Measurements from ENCODE around the gene HPSE2. TPM values are rescaled to one million over a fixed set of nuclear protein-coding genes. Genes with fewer than 3 reads are reported as not detected.

HPSE2 gene
- total RNA-seq, 1 experiment from 2014 or later, result not detected

DNA sequence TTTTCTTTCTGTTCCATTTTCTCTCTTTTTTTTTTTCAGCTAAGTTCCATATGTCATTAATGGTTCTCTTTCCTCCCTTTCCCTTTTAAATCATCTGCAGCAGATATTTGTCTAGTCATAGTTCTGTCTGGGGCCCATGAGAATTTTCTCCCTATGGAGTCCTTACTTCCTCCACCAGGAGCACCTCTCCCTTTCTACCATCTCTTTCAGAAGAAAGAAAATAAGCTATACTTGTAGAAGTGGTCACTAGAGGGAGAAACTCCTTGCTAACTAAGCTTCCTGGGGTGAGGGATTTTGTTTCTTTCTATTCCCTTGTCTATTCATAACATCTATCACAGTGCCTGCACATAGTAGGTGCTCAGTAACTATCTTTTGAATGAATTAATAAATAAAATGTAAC, 558.8 kb downstream of the HPSE2 start:
- Mint-ChIP-seq H3K27me3 (ENCODE audit: insufficient read depth, unreplicated experiment) (peaks cover 7% of the 10 kb centered on the region), H3K9me3 (ENCODE audit: unreplicated experiment) (no peaks in the 10 kb centered on the region), H3K4me3 (ENCODE audit: unreplicated experiment) (no peak overlapping the region), H3K27ac (ENCODE audit: unreplicated experiment) (no peak overlapping the region), H3K36me3 (ENCODE audit: insufficient read depth, unreplicated experiment) (no peaks in the 10 kb centered on the region), H3K4me1 (ENCODE audit: low read depth, unreplicated experiment) (no peaks in the 10 kb centered on the region)
- Histone ChIP-seq H3K36me3 (ENCODE audit: control insufficient read depth, insufficient read depth, low read length) (no peaks in the 10 kb centered on the region), H3K4me1 (no peaks in the 10 kb centered on the region), H3K4me3 (ENCODE audit: low read depth, low read length) (no peak overlapping the region), H3K27me3 (replicated peaks; ENCODE audit: control insufficient read depth, insufficient read depth, low read length) (no peaks in the 10 kb centered on the region), H3K9me3 (no peaks in the 10 kb centered on the region)
- ChIA-PET CTCF (interaction anchor here (0.6 to 0.9 kb wide), 3 partner anchors 210 to 570 kb away, joined by 3 to 4 read pairs (median 3); no protein-coding TSS in a partner anchor), POLR2A (no interaction called here)
- TF ChIP-seq, protein P1, sequence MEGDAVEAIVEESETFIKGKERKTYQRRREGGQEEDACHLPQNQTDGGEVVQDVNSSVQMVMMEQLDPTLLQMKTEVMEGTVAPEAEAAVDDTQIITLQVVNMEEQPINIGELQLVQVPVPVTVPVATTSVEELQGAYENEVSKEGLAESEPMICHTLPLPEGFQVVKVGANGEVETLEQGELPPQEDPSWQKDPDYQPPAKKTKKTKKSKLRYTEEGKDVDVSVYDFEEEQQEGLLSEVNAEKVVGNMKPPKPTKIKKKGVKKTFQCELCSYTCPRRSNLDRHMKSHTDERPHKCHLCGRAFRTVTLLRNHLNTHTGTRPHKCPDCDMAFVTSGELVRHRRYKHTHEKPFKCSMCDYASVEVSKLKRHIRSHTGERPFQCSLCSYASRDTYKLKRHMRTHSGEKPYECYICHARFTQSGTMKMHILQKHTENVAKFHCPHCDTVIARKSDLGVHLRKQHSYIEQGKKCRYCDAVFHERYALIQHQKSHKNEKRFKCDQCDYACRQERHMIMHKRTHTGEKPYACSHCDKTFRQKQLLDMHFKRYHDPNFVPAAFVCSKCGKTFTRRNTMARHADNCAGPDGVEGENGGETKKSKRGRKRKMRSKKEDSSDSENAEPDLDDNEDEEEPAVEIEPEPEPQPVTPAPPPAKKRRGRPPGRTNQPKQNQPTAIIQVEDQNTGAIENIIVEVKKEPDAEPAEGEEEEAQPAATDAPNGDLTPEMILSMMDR (IDR thresholded peaks at IDR 0.05; ENCODE audit: insufficient read depth in 1 of 2, low read depth in 1 of 2, low read length in 1 of 2, severe bottlenecking in 1 of 2, unreplicated experiment in 1 of 2), result peak in 1 of 2 experiments; percentile 20
- no peak for DNase-seq
- intact Hi-C loops (cut with micrococcal nuclease; ENCODE audit: unreplicated experiment), result no loop called here
- BruUV-seq (replicated peaks), result no TSS peak

DNA sequence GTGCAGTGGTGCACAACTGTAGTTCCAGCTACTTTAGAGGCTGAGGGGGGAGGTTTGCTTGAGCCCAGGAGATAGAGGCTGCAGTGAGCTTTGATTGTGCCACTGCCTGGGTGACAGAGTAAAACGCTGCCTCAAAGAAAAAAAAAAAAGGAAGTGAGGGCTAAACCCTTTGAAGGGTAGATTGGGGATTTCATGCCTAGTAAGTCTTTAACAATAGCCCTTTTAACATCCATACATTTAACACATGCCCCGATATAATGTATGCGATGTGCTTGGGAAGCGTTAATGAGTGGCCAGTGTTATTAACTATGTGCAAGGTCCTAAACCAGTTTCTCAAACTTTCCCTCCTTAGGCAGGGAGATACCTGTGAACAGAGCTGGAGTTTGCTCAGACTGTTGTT, 559.8 kb downstream of the HPSE2 start:
- BruUV-seq (replicated peaks), result no TSS peak
- CTCF ChIA-PET, result no interaction called here
- intact Hi-C loops (cut with micrococcal nuclease; ENCODE audit: unreplicated experiment), result no loop called here
- TF ChIP-seq, protein P1 (IDR thresholded peaks at IDR 0.05; ENCODE audit: insufficient read depth in 1 of 2, low read depth in 1 of 2, low read length in 1 of 2, severe bottlenecking in 1 of 2, unreplicated experiment in 1 of 2), result no peak
- H3K27ac Mint-ChIP-seq (ENCODE audit: unreplicated experiment), result no peak overlapping the region
- Histone ChIP-seq H3K27me3 (replicated peaks; ENCODE audit: control insufficient read depth, insufficient read depth, low read length) (no peaks in the 10 kb centered on the region), H3K36me3 (ENCODE audit: control insufficient read depth, insufficient read depth, low read length) (no peaks in the 10 kb centered on the region), H3K4me1 (no peaks in the 10 kb centered on the region), H3K4me3 (ENCODE audit: low read depth, low read length) (no peak overlapping the region), H3K9me3 (no peaks in the 10 kb centered on the region)
- no peaks in the 10 kb centered on the region for H3K36me3 Mint-ChIP-seq (ENCODE audit: insufficient read depth, unreplicated experiment)
- no peaks in the 10 kb centered on the region for H3K4me1 Mint-ChIP-seq (ENCODE audit: low read depth, unreplicated experiment)
- peaks cover 7% of the 10 kb centered on the region for H3K27me3 Mint-ChIP-seq (ENCODE audit: insufficient read depth, unreplicated experiment)
- POLR2A ChIA-PET, result no interaction called here
- DNase-seq, result no peak
- no peak overlapping the region for H3K4me3 Mint-ChIP-seq (ENCODE audit: unreplicated experiment)
- no peaks in the 10 kb centered on the region for H3K9me3 Mint-ChIP-seq (ENCODE audit: unreplicated experiment)

DNA sequence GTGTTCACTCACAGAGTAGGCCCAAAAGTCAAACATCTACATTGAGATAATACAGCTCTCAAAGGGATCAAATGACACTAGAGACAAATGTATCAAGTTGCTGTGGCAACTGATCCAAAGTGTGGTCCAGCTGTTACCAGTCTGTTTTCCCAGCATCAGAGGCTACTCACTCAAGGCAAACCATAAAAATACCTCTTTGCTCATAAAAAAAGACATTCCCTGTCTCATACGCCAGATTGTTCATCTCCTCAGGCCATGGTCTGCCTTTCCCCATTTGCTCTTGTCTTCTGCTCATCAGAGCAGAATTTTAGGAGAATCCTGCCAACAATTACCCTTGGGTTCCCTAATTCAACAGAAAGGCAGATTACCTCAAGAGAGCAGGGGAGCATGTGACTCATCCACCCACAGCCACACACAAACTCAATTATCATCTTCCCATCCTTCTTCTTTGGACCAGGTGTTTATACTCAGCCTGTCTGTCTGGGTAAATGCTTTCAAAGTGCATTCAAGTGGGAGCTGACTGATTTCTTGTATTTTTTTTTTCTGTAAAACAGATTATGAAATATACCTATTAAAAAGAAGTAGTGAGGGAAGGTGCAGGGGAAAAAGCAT, 562.4 kb downstream of the HPSE2 start:
- Histone ChIP-seq H3K4me3 (ENCODE audit: low read depth, low read length) (no peak overlapping the region), H3K27me3 (replicated peaks; ENCODE audit: control insufficient read depth, insufficient read depth, low read length) (no peaks in the 10 kb centered on the region), H3K9me3 (no peaks in the 10 kb centered on the region), H3K36me3 (ENCODE audit: control insufficient read depth, insufficient read depth, low read length) (no peaks in the 10 kb centered on the region), H3K4me1 (no peaks in the 10 kb centered on the region)
- Mint-ChIP-seq H3K36me3 (ENCODE audit: insufficient read depth, unreplicated experiment) (no peaks in the 10 kb centered on the region), H3K4me1 (ENCODE audit: low read depth, unreplicated experiment) (no peaks in the 10 kb centered on the region), H3K9me3 (ENCODE audit: unreplicated experiment) (no peaks in the 10 kb centered on the region), H3K27me3 (ENCODE audit: insufficient read depth, unreplicated experiment) (peaks cover 13% of the 10 kb centered on the region), H3K27ac (ENCODE audit: unreplicated experiment) (no peak overlapping the region), H3K4me3 (ENCODE audit: unreplicated experiment) (no peak overlapping the region)
- no TSS peak for BruUV-seq (replicated peaks)
- TF ChIP-seq, protein P1 (IDR thresholded peaks at IDR 0.05; ENCODE audit: insufficient read depth in 1 of 2, low read depth in 1 of 2, low read length in 1 of 2, severe bottlenecking in 1 of 2, unreplicated experiment in 1 of 2), result no peak
- POLR2A ChIA-PET, result no interaction called here
- CTCF ChIA-PET, result interaction anchor here (0.7 kb wide), 1 partner anchor 490 kb away, joined by 3 read pairs; no protein-coding TSS in a partner anchor
- intact Hi-C loops (cut with micrococcal nuclease; ENCODE audit: unreplicated experiment), result no loop called here
- no peak for DNase-seq

Data from Caco-2 (cell line).